Hematopoietic multipotent progenitor cell (in vitro differentiated cells): ENCODE data around the gene CPSF7. TPM values are rescaled to one million over a fixed set of nuclear protein-coding genes. Genes with fewer than 3 reads are reported as not detected.

Experiments used
- DNase-seq, 3 donors: peaks; one replicate each; pipeline ENCODE4 v3.0.0-alpha.2; 2011 to 2015; ENCODE audit warnings: low read depth in 2 of 3, low spot score in 2 of 3
- small RNA-seq: library from RNA; depleted of rRNA; stranded (forward); fragments of <200 nt; gene quantifications from one replicate; pipeline ENCODE3, GENCODE V24; 2012
- total RNA-seq: library from RNA; depleted of rRNA; stranded (reverse); fragments of >200 nt; gene quantifications from one replicate; pipeline ENCODE4 v1.2.3, GENCODE V29; 2012

The CPSF7 gene
- total RNA-seq, 1 donor, result 66.5 TPM

DNA sequence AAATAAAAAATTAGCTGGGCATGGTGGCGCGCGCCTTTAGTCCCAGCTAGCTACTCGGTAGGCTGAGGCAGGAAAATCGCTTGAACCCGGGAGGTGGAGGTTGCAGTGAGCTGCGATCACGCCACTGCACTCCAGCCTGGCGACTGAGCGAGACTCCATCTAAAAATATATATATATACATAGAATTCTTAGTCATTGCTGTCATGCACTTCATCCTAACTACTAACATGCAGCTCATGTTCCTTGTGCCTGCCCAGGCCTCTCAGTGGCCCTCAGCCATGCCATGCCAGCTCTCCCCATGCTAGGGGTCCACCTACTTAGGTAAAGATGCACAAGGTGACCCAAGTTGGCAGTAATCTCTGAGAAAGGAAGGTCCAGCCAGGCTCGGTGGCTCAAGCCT lies 71.2 kb downstream of the CPSF7 start:
- DNase-seq, result no peak

DNA sequence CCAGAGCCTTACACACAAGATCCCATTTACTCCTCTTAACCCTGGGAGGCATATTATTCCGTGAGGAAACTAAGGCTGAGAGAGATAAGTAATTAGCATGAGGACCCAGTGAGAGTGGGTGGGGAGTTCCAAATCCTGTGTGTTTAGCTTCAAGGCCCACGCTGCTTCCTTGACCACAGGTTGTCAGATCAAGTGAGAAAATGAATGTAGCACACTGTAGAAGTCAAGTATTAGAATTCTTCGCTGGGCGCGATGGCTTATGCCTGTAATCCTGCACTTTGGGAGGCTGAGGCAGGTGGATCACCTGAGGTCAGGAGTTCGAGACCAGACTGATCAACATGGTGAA lies 71.9 kb downstream of the CPSF7 start:
- DNase-seq, result no peak

DNA sequence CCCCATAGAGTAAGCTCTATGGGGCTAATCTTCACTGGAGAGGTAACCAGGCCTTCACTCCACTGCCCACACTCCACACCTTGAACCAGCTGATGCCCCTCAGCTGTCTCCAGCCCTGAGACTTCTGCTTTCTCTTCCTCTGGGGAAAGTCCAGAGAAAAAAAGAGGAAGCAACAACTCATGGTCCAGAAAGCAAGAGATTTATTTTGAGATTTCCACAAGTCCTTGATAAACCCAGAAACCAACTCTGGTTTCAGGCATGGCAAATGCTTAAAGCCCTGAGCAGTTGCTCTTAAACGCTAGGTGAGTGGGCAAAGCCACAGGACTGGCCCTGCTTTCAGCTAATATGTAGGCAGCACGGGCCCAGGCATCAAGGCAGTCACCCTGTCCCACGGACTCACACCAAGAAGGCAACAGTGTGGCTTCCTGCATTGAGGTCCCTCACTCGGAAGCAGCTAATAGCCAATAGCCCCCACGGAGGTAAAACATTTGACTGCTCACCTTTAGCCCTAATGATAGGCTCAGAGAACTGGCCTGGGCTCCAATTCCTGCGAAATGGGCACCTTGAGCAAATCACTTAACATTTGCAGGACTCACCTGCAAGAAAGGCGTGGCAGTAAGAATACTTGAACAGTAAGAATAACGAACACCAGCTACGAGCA lies 72.4 kb downstream of the CPSF7 start:
- peak in 2 of 3 donors; percentile 71 to 85 for DNase-seq

DNA sequence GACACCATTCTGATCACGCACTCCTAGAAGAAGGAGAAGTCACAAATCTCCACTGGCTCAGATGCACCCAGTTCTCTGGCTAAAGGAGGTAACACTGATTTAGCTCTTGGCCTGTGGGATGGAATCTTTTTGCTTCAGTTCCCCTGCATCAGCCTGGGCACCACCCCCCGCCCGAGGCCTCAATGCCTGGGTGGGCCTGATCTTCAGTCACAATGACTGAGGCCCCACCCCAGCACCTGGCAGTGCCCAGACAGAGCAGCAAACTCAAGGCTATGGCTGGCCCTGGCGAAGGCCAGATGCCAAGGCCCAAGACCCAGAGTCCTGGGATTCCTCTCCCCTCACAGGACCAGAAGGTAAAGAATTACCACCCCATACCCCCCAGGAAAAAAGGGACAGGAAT lies 73.1 kb downstream of the CPSF7 start:
- no peak for DNase-seq

DNA sequence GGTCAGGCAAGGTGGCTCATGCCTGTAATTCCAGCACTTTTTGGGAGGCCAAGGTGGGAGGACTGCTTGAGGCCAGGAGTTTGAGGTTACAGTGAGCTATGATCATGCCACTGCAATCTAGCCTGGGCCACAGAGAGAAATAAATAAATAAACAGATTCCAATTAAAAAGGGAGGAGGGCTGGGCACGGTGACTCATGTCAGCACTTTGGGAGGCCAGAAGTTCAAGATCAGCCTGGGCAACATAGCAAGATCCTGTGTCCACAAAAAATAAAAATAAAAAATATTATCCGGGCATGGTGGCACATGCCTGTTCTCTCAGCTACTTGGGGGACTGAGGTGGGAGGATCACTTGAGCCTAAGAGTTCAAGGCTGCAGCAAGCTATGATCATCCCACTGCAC lies 75.6 kb downstream of the CPSF7 start:
- no peak for DNase-seq

DNA sequence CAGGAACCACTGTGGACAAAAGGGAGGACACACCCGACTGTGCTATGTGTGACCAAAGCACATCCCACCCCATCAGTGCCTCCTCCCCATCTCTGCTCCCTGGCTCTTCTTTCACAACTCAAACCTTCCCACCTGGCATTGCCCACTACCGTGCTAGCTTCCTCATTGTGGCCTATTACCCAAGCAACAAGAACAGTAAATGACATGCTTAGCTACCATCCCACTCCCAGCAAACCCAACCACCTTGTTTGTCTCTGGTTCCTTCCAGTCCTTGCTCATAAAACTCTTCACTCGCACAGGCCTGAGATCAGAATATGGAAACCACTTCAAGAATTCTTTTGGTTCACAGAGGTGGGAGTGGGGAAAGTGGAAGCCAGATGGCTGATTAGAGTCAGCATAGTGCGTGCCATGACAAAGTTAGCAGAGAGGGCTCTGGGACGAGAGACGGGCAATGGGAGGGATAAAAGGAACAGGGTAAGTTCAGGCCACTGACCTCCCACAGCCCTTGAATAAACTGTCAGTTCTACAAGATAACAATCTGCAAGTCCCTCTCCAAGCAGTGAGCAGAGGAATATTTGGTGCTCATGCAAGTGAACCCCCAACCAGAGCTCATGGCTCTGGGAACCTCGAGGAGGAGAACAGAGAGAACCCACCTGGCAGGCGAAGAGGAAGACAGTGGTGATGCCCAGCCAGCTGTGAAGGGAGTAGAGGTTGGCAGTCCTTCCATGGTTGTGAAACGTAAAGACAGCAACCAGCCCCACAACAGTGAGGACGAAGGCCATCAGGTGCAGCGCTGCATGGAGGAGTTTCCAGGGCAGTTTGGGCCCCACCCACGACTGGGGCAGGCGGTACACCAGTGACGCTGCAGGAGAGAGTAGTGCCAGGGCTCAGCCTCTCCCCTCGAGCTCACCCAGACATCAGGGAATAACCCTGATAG lies 76.4 kb downstream of the CPSF7 start:
- no peak for DNase-seq

Small RNA genes within 50 kb of the gene (small RNA-seq; reads per million reads assigned to genes)
- not detected for gene RN7SL23P

Other genes with a start within 250 kb of the CPSF7 start
- gene PGA3, start 226.5 kb downstream of the CPSF7 start, total RNA-seq, result not detected
- under 0.01 TPM for gene PGA4, start 207.6 kb downstream of the CPSF7 start, total RNA-seq
- not detected for gene PGA5, start 188.8 kb downstream of the CPSF7 start, total RNA-seq
- gene VWCE, start 134.7 kb downstream of the CPSF7 start, total RNA-seq, result 4.0 TPM
- gene DDB1, start 96.9 kb downstream of the CPSF7 start, total RNA-seq, result 194 TPM
- 59.8 TPM for gene TKFC, start 96.7 kb downstream of the CPSF7 start, total RNA-seq
- gene CYB561A3, start 68.1 kb downstream of the CPSF7 start, total RNA-seq, result 59.0 TPM
- gene TMEM138, start 67.6 kb downstream of the CPSF7 start, total RNA-seq, result 15.9 TPM
- gene TMEM216, start 37.4 kb downstream of the CPSF7 start, total RNA-seq, result 20.5 TPM
- 60.6 TPM for gene SDHAF2, start 149 bp upstream of the CPSF7 start, total RNA-seq
- under 0.01 TPM for gene LRRC10B, start 78.8 kb upstream of the CPSF7 start, total RNA-seq
- 0.27 TPM for gene SYT7, start 151.1 kb upstream of the CPSF7 start, total RNA-seq